ENCODE measurements around the gene TUBB. TPM values are rescaled to one million over a fixed set of nuclear protein-coding genes. Genes with fewer than 3 reads are reported as not detected.
"Not testable (repeated sequence)": the region's sequence is repeated elsewhere in the genome, so short reads cannot be mapped to it uniquely, and the experiment has no call there.

The TUBB gene
- total and polyA plus RNA-seq, 2 donors (not counting 1 experiment from before 2014, with no cell fraction given), result 102 to 295 TPM

DNA sequence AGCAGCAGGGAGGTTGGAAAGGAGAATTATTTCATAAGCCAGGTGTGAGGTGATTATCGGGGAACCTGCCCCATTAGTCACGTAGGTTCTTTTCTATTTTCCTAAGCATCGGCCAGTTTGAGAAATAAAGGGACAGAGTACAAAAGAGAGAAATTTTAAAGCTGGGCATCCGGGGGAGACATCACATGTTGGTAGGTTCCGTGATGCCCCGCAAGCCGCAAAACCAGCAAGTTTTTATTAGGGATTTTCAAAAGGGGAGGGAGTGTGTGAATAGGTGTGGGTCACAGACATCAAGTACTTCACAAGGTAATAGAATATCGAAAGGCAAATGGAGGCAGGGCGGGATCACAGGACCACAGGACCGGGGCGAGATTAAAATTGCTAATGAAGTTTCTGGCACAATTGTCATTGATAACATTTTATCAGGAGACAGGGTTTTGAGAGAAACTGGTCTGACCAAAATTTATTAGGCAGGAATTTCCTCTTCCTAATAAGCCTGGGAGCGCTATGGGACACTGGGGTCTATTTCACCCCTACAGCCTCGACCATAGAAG is 44.4 kb downstream of the TUBB start:
- 79% methylated on average over 9 of the region's 13 CpGs for WGBS (ENCODE audit: insufficient coverage)
- CTCF ChIA-PET; H3K4me2 ChIP-seq (replicated peaks; ENCODE audit: low read depth, low read length, poor library complexity, severe bottlenecking); H3K9ac ChIP-seq (ENCODE audit: low read length); H3K27ac Mint-ChIP-seq; H3K4me3 ChIP-seq (ENCODE audit: control extremely low read depth in 1 of 5, extremely low read depth in 1 of 5, insufficient read depth in 1 of 5, low read depth in 2 of 5, low read length in 4 of 5); H4K20me1 ChIP-seq (ENCODE audit: control insufficient read depth, insufficient read depth, low read length, poor library complexity, severe bottlenecking); H3K9me3 ChIP-seq (ENCODE audit: control extremely low read depth in 1 of 3, control insufficient read depth in 2 of 3, insufficient read depth in 1 of 3, low read length in 2 of 3); H3K9me3 Mint-ChIP-seq (ENCODE audit: insufficient read depth); intact Hi-C loops (cut with micrococcal nuclease); H3K4me3 Mint-ChIP-seq; H3K79me2 ChIP-seq (ENCODE audit: control insufficient read depth, insufficient read depth, low read length); H3K27me3 ChIP-seq (replicated peaks in 1 of 4; ENCODE audit: control extremely low read depth in 1 of 4, control insufficient read depth in 3 of 4, insufficient read depth in 4 of 4, low read length in 3 of 4); POLR2A ChIA-PET; H3K27ac ChIP-seq (ENCODE audit: low read length in 2 of 2); ATAC-seq (ENCODE audit: low read depth); DNase-seq; H3K36me3 ChIP-seq (replicated peaks in 1 of 2; ENCODE audit: control extremely low read depth in 1 of 2, control insufficient read depth in 1 of 2, extremely low read depth in 1 of 2, insufficient read depth in 2 of 2, low read length in 1 of 2); H2AFZ ChIP-seq (ENCODE audit: insufficient read depth, low read depth, low read length, poor library complexity, severe bottlenecking): not testable (repeated sequence)
- H3K4me1 ChIP-seq (ENCODE audit: control insufficient read depth in 2 of 2, insufficient read depth in 2 of 2, low read length in 2 of 2), result peaks cover 7 to 12% of the 10 kb centered on the region in 2 donors
- Mint-ChIP-seq H3K27me3 (peaks cover 32% of the 10 kb centered on the region), H3K4me1 (peaks cover 16% of the 10 kb centered on the region)

DNA sequence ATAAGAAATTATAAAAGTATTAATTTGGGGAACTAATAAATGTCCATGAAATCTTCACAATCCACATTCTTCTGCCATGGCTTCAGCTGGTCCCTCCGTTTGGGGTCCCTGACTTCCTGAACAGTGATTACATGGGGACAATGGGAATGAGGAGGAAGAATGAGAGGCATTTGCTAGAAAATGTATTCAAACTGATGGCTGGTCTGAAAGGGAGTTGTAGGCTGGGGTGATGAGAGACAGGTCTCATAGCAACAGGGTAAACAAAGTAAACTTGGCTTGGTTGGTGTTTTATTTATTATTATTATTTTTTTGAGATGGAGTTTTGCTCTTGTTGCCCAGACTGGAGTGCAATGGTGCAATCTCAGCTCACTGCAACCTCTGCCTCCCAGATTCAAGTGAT is 45.3 kb downstream of the TUBB start:
- H3K36me3 ChIP-seq (replicated peaks in 1 of 2; ENCODE audit: control extremely low read depth in 1 of 2, control insufficient read depth in 1 of 2, extremely low read depth in 1 of 2, insufficient read depth in 2 of 2, low read length in 1 of 2); H2AFZ ChIP-seq (ENCODE audit: insufficient read depth, low read depth, low read length, poor library complexity, severe bottlenecking); H4K20me1 ChIP-seq (ENCODE audit: control insufficient read depth, insufficient read depth, low read length, poor library complexity, severe bottlenecking); H3K4me3 ChIP-seq (ENCODE audit: control extremely low read depth in 1 of 5, extremely low read depth in 1 of 5, insufficient read depth in 1 of 5, low read depth in 2 of 5, low read length in 4 of 5); H3K4me3 Mint-ChIP-seq; ATAC-seq (ENCODE audit: low read depth); H3K79me2 ChIP-seq (ENCODE audit: control insufficient read depth, insufficient read depth, low read length); H3K9me3 ChIP-seq (ENCODE audit: control extremely low read depth in 1 of 3, control insufficient read depth in 2 of 3, insufficient read depth in 1 of 3, low read length in 2 of 3); H3K27ac ChIP-seq (ENCODE audit: low read length in 2 of 2); DNase-seq; H3K9ac ChIP-seq (ENCODE audit: low read length); H3K9me3 Mint-ChIP-seq (ENCODE audit: insufficient read depth); H3K27me3 ChIP-seq (replicated peaks in 1 of 4; ENCODE audit: control extremely low read depth in 1 of 4, control insufficient read depth in 3 of 4, insufficient read depth in 4 of 4, low read length in 3 of 4); POLR2A ChIA-PET; H3K4me2 ChIP-seq (replicated peaks; ENCODE audit: low read depth, low read length, poor library complexity, severe bottlenecking); CTCF ChIA-PET; H3K4me1 ChIP-seq (ENCODE audit: control insufficient read depth in 2 of 2, insufficient read depth in 2 of 2, low read length in 2 of 2); H3K27ac Mint-ChIP-seq; intact Hi-C loops (cut with micrococcal nuclease): not testable (repeated sequence)
- H3K4me1 Mint-ChIP-seq, result peaks cover 15% of the 10 kb centered on the region
- H3K27me3 Mint-ChIP-seq, result peaks cover 32% of the 10 kb centered on the region
- WGBS (ENCODE audit: insufficient coverage), result 100% methylated on average over 1 of the region's 1 CpG

Measured in B cell (primary cell).